Measurements from ENCODE around the gene MRPS10. TPM values are rescaled to one million over a fixed set of nuclear protein-coding genes. Genes with fewer than 3 reads are reported as not detected.
"Not testable (repeated sequence)": the region's sequence is repeated elsewhere in the genome, so short reads cannot be mapped to it uniquely, and the experiment has no call there.

The MRPS10 gene
- total RNA-seq, 4 donors from 2014 or later, result 20.9 to 27.1 (median 25.8) TPM

- intact Hi-C loops (cut with DNase I; ENCODE audit: low total_unique reads), result no loop called here
- 62 to 67% methylated on average over 3 of the region's 3 CpGs for WGBS, 2 donors
- DNase-seq (ENCODE audit: low spot score in 2 of 2), result no peak
- no peak overlapping the region for H3K4me3 ChIP-seq (ENCODE audit: low read depth, poor library complexity, severe bottlenecking)
- TF ChIP-seq CTCF (IDR thresholded peaks at IDR 0.05), result no peak
Observed at GRCh38 chr6:42212442-42212841, 5.2 kb downstream of the MRPS10 start.

- DNase-seq (ENCODE audit: low spot score in 2 of 2), result no peak
- TF ChIP-seq POLR2A (IDR thresholded peaks at IDR 0.05) (no peak), CTCF (IDR thresholded peaks at IDR 0.05) (no peak)
- intact Hi-C loops (cut with DNase I; ENCODE audit: low total_unique reads), result no loop called here
Observed at GRCh38 chr6:42211726-42212125, 5.9 kb downstream of the MRPS10 start.

GRCh38 chr6:42210551-42210950, 7.1 kb downstream of the MRPS10 start:
- intact Hi-C loops (cut with DNase I; ENCODE audit: low total_unique reads), result no loop called here
- TF ChIP-seq POLR2A (IDR thresholded peaks at IDR 0.05), result no peak
- no peak for TF ChIP-seq CTCF (IDR thresholded peaks at IDR 0.05)
- no peak overlapping the region for H3K4me3 ChIP-seq (ENCODE audit: low read depth, poor library complexity, severe bottlenecking)
- DNase-seq (ENCODE audit: low spot score in 2 of 2), result no peak
- WGBS, 2 donors, result 92 to 100% methylated on average over 1 of the region's 1 CpG

More at GRCh38 chr6:42211726-42212125, 5.9 kb downstream of the MRPS10 start:
- H3K4me3 ChIP-seq (ENCODE audit: low read depth, poor library complexity, severe bottlenecking), result no peak overlapping the region
- WGBS, 2 donors, result 95 to 96% methylated on average over 6 of the region's 6 CpGs

- WGBS, 2 donors, result 78 to 80% methylated on average over 2 of the region's 2 CpGs
- intact Hi-C loops (cut with DNase I; ENCODE audit: low total_unique reads); DNase-seq (ENCODE audit: low spot score in 2 of 2); H3K4me3 ChIP-seq (ENCODE audit: low read depth, poor library complexity, severe bottlenecking): not testable (repeated sequence)
Observed at GRCh38 chr6:42207559-42207958, 10.1 kb downstream of the MRPS10 start.

- no peak overlapping the region for H3K4me3 ChIP-seq (ENCODE audit: low read depth, poor library complexity, severe bottlenecking)
- intact Hi-C loops (cut with DNase I; ENCODE audit: low total_unique reads), result no loop called here
- no peak for TF ChIP-seq CTCF (IDR thresholded peaks at IDR 0.05)
- peak in 1 of 2 donors; percentile 28 for DNase-seq (ENCODE audit: low spot score in 2 of 2)
- WGBS, 2 donors, result 96 to 97% methylated on average over 4 of the region's 4 CpGs
Observed at GRCh38 chr6:42204768-42205282, 12.8 kb downstream of the MRPS10 start.

GRCh38 chr6:42203183-42203582, 14.5 kb downstream of the MRPS10 start:
- DNase-seq (ENCODE audit: low spot score in 2 of 2), result no peak
- WGBS, 2 donors, result 95 to 99% methylated on average over 3 of the region's 3 CpGs
- no peak overlapping the region for H3K4me3 ChIP-seq (ENCODE audit: low read depth, poor library complexity, severe bottlenecking)
- TF ChIP-seq CTCF (IDR thresholded peaks at IDR 0.05) (no peak), POLR2A (IDR thresholded peaks at IDR 0.05) (no peak)
- intact Hi-C loops (cut with DNase I; ENCODE audit: low total_unique reads), result no loop called here

- H3K4me3 ChIP-seq (ENCODE audit: low read depth, poor library complexity, severe bottlenecking); intact Hi-C loops (cut with DNase I; ENCODE audit: low total_unique reads): not testable (repeated sequence)
- 90 to 91% methylated on average over 13 of the region's 13 CpGs for WGBS, 2 donors
Observed at GRCh38 chr6:42202131-42202915, 15.3 kb downstream of the MRPS10 start.

More at GRCh38 chr6:42202131-42202915, 15.3 kb downstream of the MRPS10 start:
- DNase-seq (ENCODE audit: low spot score in 2 of 2), result peak in 1 of 2 donors; percentile 73

Data from lower leg skin (tissue), 4 donors.